Measurements from ENCODE around the gene GRAMD4.

DNA sequence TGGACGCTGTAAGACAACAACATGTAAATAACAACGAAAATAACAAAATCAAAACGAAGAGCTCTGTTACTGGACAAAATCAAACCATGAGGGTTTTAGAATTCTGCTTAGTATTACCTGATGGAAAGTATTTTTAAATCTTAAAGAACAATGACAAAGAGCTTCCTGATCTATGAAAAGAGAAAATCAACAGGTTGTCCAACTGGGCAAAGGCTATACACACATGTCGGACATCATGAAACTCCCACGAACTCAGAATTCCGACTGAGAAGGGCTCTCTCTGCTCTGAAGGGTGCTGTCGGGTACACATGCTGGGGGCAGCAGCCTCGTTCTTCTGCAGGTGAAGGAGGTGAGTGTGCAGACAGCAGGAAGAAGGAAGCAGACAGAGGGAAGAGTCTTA lies 92.1 kb downstream of the GRAMD4 start:
- no peak for TF ChIP-seq POLR2A (IDR thresholded peaks at IDR 0.05)
- TF ChIP-seq, protein P1, sequence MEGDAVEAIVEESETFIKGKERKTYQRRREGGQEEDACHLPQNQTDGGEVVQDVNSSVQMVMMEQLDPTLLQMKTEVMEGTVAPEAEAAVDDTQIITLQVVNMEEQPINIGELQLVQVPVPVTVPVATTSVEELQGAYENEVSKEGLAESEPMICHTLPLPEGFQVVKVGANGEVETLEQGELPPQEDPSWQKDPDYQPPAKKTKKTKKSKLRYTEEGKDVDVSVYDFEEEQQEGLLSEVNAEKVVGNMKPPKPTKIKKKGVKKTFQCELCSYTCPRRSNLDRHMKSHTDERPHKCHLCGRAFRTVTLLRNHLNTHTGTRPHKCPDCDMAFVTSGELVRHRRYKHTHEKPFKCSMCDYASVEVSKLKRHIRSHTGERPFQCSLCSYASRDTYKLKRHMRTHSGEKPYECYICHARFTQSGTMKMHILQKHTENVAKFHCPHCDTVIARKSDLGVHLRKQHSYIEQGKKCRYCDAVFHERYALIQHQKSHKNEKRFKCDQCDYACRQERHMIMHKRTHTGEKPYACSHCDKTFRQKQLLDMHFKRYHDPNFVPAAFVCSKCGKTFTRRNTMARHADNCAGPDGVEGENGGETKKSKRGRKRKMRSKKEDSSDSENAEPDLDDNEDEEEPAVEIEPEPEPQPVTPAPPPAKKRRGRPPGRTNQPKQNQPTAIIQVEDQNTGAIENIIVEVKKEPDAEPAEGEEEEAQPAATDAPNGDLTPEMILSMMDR (IDR thresholded peaks at IDR 0.05 in 4 of 5, conservative IDR thresholded peaks at IDR 0.05 in 1 of 5): no peak

Data from gastrocnemius medialis (tissue), 4 donors.